Ascending aorta (tissue), 2 donors: Measurements from ENCODE around the gene PARD6B. TPM values are rescaled to one million over a fixed set of nuclear protein-coding genes. Genes with fewer than 3 reads are reported as not detected.

Source experiments
- DNase-seq, 2 donors: peaks; one replicate each; pipeline ENCODE4 v3.0.0-alpha.2; 2019; ENCODE audit warnings: low spot score in 2 of 2
- H3K27ac ChIP-seq, 2 donors: fragments of 200-600 bp; sonication (generic); one replicate each; pipeline ENCODE4 v1.5.1; 2016 to 2017; ENCODE audit warnings: mild to moderate bottlenecking in 1 of 2
- H3K27me3 ChIP-seq: fragments of 200-600 bp; sonication (generic); one replicate; pipeline ENCODE4 v1.5.1; 2017
- H3K36me3 ChIP-seq, 2 donors: fragments of 200-600 bp; sonication (generic); one replicate each; pipeline ENCODE4 v1.5.1; 2016
- H3K4me1 ChIP-seq, 2 donors: fragments of 200-600 bp; sonication (generic); one replicate each; pipeline ENCODE4 v1.5.1; 2016 to 2017; ENCODE audit warnings: mild to moderate bottlenecking in 1 of 2
- H3K4me3 ChIP-seq, 2 donors: fragments of 200-600 bp; sonication (generic); one replicate each; pipeline ENCODE4 v1.5.1; 2016 to 2017; ENCODE audit warnings: mild to moderate bottlenecking in 1 of 2
- H3K9me3 ChIP-seq, 2 donors: fragments of 200-600 bp; sonication (generic); one replicate each; pipeline ENCODE4 v1.5.1; 2016
- CTCF ChIP-seq, 3 experiments: fragments of 200-600 bp in 2 of 3; fragments of 450-650 bp in 1 of 3; sonication (generic) in 2 of 3; IDR thresholded peaks; one replicate each; pipeline ENCODE4 v1.5.1; 2016 to 2019; ENCODE audit warnings: antibody characterized with exemption in 3 of 3, mild to moderate bottlenecking in 1 of 3, moderate library complexity in 1 of 3
- intact Hi-C: fragments of 100-400 bp; cut with DNase I; formaldehyde crosslinking; loops from one replicate; pipeline ENCODE4 v1.15.1; 2023
- total RNA-seq: library from RNA; depleted of rRNA; stranded (reverse); fragments of >200 nt; gene quantifications from one replicate; pipeline ENCODE4 v1.1.0, GENCODE V29; 2016

Gene PARD6B
- total RNA-seq, 1 donor from 2014 or later = 1.2 TPM

- H3K4me1 ChIP-seq = peaks cover 0 to 5% of the 10 kb centered on the region in 2 donors
- H3K4me3 ChIP-seq = no peak overlapping the region
- H3K27me3 ChIP-seq = no peaks in the 10 kb centered on the region
- intact Hi-C loops = loop anchor here (2.0 kb wide), 2 partner anchors 117 to 155 kb away; no protein-coding TSS in a partner anchor
- no peaks in the 10 kb centered on the region for H3K9me3 ChIP-seq
- H3K36me3 ChIP-seq = no peaks in the 10 kb centered on the region
- peak overlapping the region; percentile 78 to 89 for H3K27ac ChIP-seq
- peak; percentile 34 to 59 (median 45) for TF ChIP-seq CTCF (IDR thresholded peaks at IDR 0.05)
- DNase-seq = peak in 1 of 2 donors; percentile 87
These were observed 12.9 kb downstream of the PARD6B start for GRCh38 chr20:50744143-50744792.

DNA sequence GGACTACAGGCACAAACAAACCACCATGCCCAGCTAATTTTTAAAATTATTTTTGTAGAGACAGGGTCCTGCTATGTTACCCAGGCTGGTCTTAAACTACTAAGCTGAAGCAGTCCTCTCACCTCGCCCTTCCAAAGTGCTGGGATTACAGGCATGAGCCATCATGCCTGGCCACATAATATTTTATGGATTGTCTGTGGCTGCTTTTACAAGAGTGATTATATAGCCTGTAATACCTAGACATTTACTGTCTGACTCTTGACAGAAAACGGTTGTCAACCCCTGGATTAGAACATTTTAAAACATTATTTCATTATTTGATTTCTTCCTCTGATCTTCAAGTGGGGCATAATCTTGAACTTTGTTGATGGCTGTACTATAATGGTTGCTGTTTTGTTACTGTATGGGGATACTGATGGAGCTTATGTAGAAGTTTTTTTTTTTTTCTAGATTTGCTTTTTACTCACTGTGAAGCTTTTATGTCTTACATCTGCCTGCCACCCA is 14.3 kb downstream of the PARD6B start:
- no peak for TF ChIP-seq CTCF (IDR thresholded peaks at IDR 0.05)
- Histone ChIP-seq H3K36me3 (no peaks in the 10 kb centered on the region), H3K4me3 (no peak overlapping the region), H3K27me3 (no peaks in the 10 kb centered on the region), H3K9me3 (no peaks in the 10 kb centered on the region), H3K27ac (peak overlapping the region; percentile 2 to 78), H3K4me1 (peaks cover 0 to 5% of the 10 kb centered on the region in 2 donors)
- DNase-seq = no peak
- intact Hi-C loops = loop anchor here (2.0 to 5.0 kb wide), 3 partner anchors 83 to 157 kb away; no protein-coding TSS in a partner anchor

- TF ChIP-seq CTCF (IDR thresholded peaks at IDR 0.05) = no peak
- peak overlapping the region in 1 of 2 donors; percentile 2 for H3K27ac ChIP-seq
- no peak for DNase-seq
These were observed 15.0 kb downstream of the PARD6B start for GRCh38 chr20:50746138-50746940.

GRCh38 chr20:50747275-50747674 is 15.9 kb downstream of the PARD6B start:
- Histone ChIP-seq H3K9me3 (no peaks in the 10 kb centered on the region), H3K4me1 (peaks cover 0 to 5% of the 10 kb centered on the region in 2 donors), H3K27me3 (no peaks in the 10 kb centered on the region), H3K27ac (no peak overlapping the region), H3K4me3 (no peak overlapping the region), H3K36me3 (no peaks in the 10 kb centered on the region)
- no peak for TF ChIP-seq CTCF (IDR thresholded peaks at IDR 0.05)
- DNase-seq = no peak
- intact Hi-C loops = loop anchor here (5.0 kb wide), 1 partner anchor 85 kb away; no protein-coding TSS in a partner anchor

More at GRCh38 chr20:50746138-50746940, 15.0 kb downstream of the PARD6B start:
- H3K36me3 ChIP-seq = no peaks in the 10 kb centered on the region
- intact Hi-C loops = loop anchor here (5.0 kb wide), 1 partner anchor 84 kb away; no protein-coding TSS in a partner anchor
- no peaks in the 10 kb centered on the region for H3K27me3 ChIP-seq
- no peaks in the 10 kb centered on the region for H3K9me3 ChIP-seq
- peaks cover 0 to 5% of the 10 kb centered on the region in 2 donors for H3K4me1 ChIP-seq
- H3K4me3 ChIP-seq = no peak overlapping the region

- Histone ChIP-seq H3K9me3 (no peaks in the 10 kb centered on the region), H3K4me1 (no peaks in the 10 kb centered on the region), H3K27me3 (no peaks in the 10 kb centered on the region), H3K36me3 (no peaks in the 10 kb centered on the region), H3K4me3 (no peak overlapping the region), H3K27ac (no peak overlapping the region)
- TF ChIP-seq CTCF (IDR thresholded peaks at IDR 0.05) = no peak
- intact Hi-C loops = no loop called here
- no peak for DNase-seq
These were observed 18.8 kb downstream of the PARD6B start for GRCh38 chr20:50750145-50750671.
